ENCODE measurements around the gene WDFY4.
A peak's percentile ranks its signal among the peaks of the same experiment; 100 is the strongest.

WDFY4 gene

DNA sequence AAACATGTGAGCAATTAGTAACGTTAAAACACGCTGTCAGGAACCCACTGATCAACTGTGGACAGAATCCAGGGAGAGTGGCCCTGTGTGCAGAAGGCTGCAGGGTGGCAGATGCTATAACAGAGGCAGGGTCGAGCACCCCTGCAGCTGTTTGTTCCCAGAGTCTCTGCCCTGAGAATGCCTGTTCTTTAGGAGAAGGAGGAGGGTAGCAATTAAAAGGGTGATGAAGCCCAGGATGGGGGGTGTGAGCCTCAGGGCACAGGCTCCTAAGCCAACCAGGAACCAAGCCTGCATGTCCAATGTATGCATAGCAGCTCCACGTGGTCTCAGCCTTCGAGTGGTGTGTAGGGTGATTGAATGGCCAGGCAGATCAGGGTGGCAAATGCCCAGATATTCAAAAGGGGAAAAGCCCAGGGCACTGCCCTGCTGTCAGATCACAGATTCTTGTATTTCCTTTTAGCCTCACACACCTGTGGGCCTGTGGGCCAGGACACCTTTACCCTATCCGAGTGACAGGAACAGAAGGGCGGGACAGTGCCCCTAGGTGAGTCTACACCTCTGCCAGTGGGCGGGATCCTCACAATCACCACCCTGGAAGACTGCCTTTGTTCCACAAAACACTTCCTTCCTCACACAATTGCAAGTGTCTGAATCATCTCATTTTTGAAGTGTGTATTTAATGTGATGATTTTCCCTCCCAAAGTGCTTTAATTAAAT, 7.3 kb downstream of the WDFY4 start:
- DNase-seq (ENCODE audit: low spot score): no peak

DNA sequence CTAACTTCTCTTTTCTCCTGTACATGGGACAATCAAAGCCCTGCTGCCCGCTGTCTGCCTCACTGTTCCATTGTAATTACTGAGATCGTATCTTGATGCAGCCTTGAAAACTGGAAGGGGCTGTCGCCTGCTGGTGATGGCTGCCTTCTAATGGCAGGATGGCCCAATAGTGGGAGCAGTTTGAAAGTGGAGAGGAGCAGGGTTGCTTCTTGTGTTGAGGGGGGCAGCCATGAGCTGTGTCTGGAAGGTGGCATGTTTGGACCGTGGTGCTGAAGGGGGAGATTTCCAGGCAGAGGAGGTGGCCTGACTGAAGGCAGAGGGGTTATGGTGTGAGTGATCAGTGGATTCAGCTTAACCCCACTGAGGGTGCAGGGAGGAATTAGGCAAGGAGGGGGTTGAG, 8.1 kb downstream of the WDFY4 start:
- no peak for DNase-seq (ENCODE audit: low spot score)

- no peak for DNase-seq (ENCODE audit: low spot score)
Observed at GRCh38 chr10:48693206-48693605, 8.5 kb downstream of the WDFY4 start.

DNA sequence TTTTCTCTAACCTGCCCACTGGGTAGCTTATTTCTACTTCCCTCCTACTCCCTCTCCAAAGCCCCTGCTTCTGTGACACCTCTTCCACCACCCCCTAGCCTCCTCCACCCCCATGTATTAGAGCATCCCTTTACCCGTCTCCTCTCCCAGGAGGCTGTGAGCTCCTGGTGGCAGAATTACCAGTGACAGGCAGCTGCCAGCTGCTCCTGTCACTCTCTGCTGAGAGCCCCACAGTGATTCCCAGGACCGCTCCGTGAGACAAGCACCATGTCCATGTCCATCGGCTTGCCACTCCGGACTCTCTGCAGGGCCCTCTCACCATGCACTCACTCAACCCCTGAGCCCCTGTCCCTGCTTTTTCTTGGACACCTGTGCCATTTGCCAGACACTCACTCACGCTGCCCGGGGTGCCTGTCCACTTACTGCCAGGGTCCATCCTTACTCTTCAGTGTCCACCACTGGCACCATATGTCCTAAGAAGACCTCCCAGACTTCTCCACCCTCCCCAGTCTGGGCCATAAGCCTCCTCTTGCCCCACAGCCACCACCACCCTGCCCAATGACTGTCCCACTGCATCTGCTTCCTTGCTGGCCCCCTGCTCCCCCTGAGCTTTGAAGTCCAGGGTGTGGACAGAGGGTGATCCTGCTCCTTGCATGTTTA, 9.8 kb downstream of the WDFY4 start:
- DNase-seq (ENCODE audit: low spot score): no peak

DNA sequence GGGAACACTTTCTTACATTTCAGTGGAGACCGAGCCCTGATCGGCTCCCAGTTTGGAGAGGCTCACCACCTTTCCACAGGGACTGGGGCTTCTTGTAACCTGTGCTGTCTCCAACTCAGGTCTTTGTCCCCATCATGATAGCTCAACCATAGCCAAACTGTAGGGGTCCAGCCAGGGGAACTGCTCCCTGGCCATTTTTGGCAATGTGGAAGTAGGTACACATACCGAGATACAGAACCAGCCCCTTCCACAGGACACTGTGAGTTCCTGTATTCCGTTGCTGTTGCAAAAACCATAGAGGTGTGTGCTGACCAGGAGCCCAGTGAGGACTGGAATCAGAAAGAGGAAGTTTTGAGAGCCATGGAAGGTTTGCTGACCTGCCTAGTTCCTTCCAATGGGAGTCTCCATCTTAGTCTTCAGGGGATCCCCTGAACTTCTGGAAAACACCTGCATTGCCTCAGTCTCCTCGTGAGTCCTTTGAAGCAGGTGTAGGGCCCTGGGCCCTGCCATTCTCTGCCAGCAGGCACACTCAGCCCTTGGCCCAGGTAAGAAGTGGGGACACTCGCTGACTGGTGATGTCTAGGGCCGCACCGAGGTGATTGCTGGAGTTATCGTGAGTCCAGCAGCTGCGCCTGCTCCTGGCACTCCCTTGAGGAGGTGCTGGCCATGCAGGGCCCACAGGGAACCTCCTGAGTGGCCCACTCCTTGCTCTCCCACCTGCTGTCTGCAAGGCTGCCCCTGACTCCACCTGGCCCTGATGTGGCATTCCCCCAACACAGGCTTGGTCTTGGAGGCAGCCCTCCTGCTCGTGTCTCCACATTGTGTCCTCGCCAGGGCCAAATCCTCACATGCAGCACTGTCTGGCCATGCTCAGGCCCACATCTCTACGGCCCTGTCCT, 11.2 kb downstream of the WDFY4 start:
- no peak for DNase-seq (ENCODE audit: low spot score)

DNA sequence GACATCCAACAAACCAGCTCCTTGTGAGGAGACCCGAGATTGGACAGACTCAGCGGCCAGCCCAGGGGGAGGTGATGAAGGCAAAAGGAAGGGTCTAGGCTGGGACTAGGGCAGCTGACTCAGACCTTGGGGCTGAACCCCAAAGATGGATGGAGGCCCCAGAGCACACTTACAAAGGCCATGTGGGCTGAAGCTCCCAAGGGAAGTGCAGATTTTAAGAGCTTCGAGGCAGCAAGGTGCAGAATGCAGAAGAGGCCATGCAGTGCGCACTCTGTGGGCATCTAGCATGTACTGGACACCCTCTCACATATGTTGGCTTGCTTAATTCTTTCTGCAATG, 11.8 kb downstream of the WDFY4 start:
- DNase-seq (ENCODE audit: low spot score): no peak

- DNase-seq (ENCODE audit: low spot score): no peak
Observed at GRCh38 chr10:48697091-48697490, 12.4 kb downstream of the WDFY4 start.

GRCh38 chr10:48697821-48698764, 13.4 kb downstream of the WDFY4 start:
- no peak for DNase-seq (ENCODE audit: low spot score)

DNA sequence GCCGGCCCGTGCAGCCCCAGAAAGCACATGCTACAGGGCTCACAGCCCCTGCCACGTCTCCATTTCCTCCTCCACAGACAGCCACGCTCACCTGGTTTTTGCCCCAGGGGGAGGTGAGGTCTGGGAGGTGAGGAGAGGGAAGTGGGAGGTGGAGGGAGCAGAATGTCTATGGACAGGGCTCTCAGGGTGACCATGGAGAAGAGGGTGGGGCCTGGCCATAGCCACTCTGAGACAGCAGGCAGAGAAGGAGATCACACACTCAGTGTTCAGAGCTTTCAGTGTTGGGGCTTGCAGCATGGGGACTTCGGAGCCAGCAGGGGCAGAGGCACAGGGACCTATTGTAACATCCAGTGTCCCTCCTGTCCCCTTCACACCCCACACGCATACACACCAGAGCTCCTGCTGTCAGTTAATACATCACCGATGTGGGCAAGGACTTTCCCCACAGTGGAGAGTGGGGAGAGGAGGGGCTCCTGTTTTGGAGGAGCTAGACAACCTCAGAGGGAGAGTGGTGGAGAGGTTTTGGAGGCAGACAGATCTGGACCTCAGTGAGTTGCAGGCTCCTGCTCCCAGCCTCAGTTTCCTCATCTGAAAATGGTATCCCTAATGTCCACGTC, 14.4 kb downstream of the WDFY4 start:
- DNase-seq (ENCODE audit: low spot score): no peak

GRCh38 chr10:48700071-48700470, 15.4 kb downstream of the WDFY4 start:
- DNase-seq (ENCODE audit: low spot score): no peak

GRCh38 chr10:48700493-48700892, 15.8 kb downstream of the WDFY4 start:
- no peak for DNase-seq (ENCODE audit: low spot score)

GRCh38 chr10:48701139-48701901, 16.6 kb downstream of the WDFY4 start:
- no peak for DNase-seq (ENCODE audit: low spot score)

GRCh38 chr10:48701941-48702340, 17.3 kb downstream of the WDFY4 start:
- no peak for DNase-seq (ENCODE audit: low spot score)

- no peak for DNase-seq (ENCODE audit: low spot score)
Observed at GRCh38 chr10:48703531-48704122, 19.0 kb downstream of the WDFY4 start.

DNA sequence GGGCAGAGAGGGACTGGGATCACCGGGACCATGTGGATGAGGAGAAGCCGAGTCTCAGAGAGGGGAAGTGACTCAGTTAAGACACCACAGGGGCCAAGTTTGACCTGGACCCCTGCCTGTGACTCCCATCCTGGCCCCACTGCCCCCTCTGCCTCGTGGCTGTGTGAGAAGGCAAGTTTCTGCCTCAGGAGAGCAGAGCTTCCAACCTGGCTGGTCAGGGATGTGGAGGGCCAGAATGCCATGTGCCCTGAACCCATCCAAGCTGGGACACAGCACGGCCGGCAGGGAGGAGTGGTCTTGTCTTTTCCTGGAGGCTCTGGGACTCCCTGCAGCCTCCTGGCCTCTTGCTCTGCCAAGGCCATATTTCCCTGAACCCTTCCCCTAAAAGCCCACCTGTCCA, 19.5 kb downstream of the WDFY4 start:
- DNase-seq (ENCODE audit: low spot score): no peak

GRCh38 chr10:48705401-48705938, 20.8 kb downstream of the WDFY4 start:
- no peak for DNase-seq (ENCODE audit: low spot score)

DNA sequence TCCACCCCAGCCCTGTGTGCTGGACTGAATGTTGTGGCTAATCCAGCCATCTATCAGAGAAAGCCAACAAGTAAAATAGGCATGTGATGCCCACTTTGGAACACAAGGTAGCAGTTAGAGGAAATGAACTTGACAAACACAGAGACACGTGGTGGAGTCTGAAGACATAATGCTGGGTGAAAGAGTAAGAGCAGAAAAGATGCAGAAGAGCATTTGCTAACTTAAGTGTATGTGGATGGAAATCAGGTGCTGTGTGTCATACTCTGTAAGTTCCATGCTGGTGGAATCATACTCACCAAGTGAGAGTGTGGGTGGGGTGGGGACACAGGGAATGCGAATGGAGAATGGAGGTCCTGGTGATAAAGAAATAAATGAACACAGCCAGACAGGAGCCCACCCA, 22.8 kb downstream of the WDFY4 start:
- DNase-seq (ENCODE audit: low spot score): no peak

DNA sequence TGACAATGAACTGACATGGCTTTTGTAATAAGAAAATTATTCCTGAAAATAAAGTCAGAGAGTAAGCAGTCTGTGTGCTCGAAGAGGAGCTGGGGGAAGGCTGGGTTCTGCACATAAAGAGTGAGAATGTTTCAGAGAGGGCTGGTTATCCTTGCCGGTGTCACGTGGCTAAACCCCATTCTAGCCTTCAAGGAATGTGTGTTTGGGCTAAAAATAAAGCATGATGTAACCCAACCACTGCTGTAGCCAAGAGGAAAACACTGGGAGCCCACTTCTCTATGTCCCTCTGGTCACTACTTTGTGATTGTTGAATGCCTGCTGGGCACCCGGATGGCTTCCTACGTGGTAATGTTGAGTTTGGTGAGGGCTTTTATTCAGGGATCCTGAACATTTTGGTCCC, 23.5 kb downstream of the WDFY4 start:
- DNase-seq (ENCODE audit: low spot score): peak; percentile 12

GRCh38 chr10:48710647-48711275, 26.1 kb downstream of the WDFY4 start:
- DNase-seq (ENCODE audit: low spot score): no peak
